Suprapubic skin (tissue), 4 donors: ENCODE results near the gene ECI1.

Source experiments
- CTCF ChIP-seq, 2 donors: fragments of 200-600 bp in 1 of 2; fragments of 450-650 bp in 1 of 2; sonication (generic) in 1 of 2; IDR thresholded peaks; one replicate each; pipeline ENCODE4 v1.5.1; 2016 to 2019; ENCODE audit warnings: antibody characterized with exemption in 2 of 2, mild to moderate bottlenecking in 1 of 2, moderate library complexity in 1 of 2
- EP300 ChIP-seq: sonication (generic); formaldehyde crosslinking; IDR thresholded peaks from one replicate; pipeline ENCODE4 v1.6.1; 2017; ENCODE audit warnings: antibody characterized with exemption
- POLR2AphosphoS5 ChIP-seq, 3 donors: sonication (generic); formaldehyde crosslinking; IDR thresholded peaks; one replicate each; pipeline ENCODE4 v1.6.1; 2017; ENCODE audit warnings: antibody characterized with exemption in 3 of 3

DNA sequence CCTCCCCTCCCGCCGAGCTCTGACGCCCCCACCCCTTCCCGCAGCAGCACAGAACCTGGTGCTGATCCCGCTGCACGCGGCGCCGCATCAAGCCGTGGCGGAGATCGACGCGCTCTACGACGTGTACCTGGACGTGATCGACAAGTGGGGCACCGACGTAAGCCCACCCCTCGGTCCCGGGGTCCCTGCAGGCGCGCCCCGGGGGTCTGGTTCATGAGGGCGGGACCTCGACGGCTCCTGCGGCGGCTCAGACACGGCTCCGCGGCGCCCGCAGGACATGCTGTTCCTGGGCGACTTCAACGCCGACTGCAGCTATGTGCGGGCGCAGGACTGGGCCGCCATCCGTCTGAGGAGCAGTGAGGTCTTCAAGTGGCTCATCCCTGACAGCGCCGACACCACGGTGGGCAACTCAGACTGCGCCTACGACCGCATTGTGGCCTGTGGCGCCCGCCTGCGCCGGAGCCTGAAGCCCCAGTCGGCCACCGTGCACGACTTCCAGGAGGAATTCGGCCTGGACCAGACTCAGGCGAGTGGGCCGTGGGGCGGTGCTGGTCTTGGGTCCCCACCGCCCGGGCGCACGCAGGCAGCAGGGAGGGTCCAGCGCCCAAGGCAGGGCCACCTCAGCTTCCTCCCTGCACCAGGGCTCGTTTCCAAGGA is 13.8 kb downstream of the ECI1 start:
- TF ChIP-seq CTCF (IDR thresholded peaks at IDR 0.05) (no peak), POLR2AphosphoS5 (IDR thresholded peaks at IDR 0.05) (no peak), EP300 (no peak)
